SW 1271 (cell line): Measurements from ENCODE around the gene AIP.
A peak's percentile ranks its signal among the peaks of the same experiment; 100 is the strongest.
"Not testable (repeated sequence)": the region's sequence is repeated elsewhere in the genome, so short reads cannot be mapped to it uniquely, and the experiment has no call there.

Experiments used
- DNase-seq, 2 experiments: peaks; one replicate each; lab custom pipeline; 2025; lab: John Stamatoyannopoulos, UW

Gene AIP

DNA sequence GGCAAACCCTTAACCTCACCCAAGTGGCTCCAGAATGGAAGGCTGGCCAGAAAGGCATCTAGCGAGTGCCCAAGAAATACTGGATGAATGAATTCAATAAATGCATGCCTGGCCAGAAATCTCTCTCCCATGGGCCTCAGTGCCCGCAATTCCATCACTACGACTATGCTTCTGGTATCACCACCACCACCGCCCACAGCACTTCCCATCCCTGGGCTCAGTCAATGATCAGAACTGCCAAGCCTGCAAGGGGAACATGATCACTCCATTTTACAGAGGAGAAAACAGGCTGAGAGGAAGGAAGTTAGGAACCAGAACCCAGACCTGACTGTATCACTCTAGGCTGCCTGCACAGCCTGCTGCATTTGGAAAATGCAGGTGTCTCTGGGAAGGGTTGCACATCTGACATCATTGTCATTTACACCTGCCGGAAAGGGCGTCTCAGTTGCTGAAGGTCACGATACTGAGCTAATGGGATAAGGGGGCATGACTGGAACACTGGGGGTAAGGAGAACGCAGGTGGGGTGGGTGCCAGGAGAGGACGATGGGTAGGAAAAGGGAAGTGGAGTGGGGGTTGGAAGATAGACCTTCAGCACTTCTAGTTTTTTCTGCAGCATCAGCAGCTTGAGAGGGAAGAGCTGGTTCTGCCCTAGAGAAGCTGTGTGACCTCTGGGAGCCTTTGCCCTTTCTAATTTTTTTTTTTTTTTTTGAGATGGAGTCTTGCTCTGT is 33.5 kb upstream of the AIP start:
- DNase-seq = no peak

DNA sequence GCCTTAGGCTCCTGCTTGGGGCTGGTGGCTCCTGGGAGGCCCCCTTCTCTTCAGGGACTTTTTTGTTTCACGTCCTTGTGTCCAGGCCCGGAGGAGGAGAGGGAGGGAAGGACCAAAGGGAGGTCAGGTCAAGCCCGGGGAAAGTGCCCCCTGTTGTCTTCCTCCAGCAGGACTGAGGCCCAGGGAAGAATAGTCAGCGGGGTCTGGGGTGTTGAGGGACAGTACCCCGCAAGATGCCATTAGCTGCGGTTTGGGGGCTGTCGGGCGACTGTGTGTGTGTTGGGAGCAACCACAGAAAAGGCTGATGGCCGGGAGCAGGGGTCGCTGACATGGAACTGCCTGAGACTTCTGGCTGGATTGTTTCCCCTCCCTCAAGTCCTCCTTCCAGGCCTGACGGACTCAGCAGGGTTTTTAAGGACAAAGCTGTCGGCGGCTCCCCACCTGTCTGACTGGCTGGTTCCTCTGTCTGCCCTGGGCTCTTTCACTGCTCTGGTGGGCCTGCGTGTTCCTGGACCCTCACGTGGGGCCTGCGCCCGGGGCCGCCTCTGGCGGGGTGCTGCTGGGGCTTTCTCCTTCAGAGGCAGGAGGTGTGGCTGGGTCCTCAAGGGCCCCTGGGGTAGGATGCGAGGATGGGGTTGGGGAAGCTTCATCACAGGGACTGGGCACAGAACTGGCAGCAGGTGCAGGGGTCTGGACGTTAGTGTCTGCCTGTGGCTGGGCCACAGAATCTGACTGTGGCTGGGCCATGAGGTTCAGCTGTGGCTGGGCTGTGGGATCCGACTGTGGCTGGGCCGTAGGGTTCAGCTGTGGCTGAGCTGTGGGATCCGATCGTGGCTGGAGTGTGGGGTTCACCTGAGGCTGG is 31.8 kb upstream of the AIP start:
- no peak for DNase-seq

DNA sequence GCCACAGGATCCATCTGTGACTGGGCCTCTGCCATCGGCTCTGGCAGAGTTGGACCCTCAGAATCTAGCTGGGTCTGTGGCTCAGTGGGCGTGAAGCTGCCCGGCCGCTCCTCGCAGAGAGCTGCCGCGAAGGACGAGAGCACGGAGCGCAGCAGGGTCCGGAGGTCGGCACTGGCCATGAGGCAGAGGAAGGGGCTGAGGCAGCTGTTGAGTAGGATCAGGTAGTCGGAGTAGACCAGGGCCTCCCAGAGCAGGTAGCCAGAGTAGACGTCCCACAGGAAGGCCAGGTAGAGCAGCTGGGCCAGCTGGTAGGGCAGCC is 31.2 kb upstream of the AIP start:
- no peak for DNase-seq

DNA sequence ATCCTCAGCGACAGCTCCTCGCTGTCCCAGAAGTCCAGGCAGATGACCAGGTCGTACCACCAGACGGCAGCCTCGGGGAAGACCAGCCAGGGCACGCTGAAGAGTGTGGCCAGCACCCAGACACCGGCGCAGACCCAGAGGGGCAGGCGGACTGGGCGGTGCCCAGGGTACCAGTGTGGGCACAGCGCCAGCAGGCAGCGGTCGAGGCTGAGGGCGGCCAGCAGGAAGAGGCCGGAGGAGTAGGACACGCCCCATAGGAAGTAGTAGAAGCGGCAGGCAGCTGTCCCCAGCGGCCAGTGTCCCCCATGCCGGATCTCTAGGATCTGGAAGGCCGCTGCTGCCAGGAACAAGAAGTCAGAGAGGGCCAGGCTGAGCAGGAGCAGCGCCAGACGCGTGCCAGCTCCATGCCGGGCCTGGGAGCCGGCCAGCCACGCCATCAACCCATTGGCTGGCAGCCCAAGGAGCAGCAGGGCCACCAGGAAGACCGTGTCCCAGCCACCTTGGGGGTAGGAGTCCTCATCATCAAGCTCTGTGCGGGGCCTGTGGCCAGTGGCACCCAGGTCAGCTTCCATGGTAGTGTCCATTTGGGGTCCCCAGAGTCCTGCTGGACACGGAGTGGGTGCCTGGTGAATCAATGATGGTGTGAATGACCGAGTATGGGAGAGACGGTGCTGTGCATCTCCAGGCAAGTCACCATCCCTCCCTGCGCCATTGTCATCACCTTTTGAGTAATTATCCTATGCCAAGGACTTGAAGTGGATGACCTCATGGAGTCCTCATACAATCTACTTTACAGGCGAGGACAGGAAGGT is 30.5 kb upstream of the AIP start, which contains the start of gene GPR152:
TSS of gene GPR152 (minus strand) at position 589 of the 812 bp plus-strand sequence. CDS start at position 584, 5 bp downstream.
- no peak for DNase-seq

DNA sequence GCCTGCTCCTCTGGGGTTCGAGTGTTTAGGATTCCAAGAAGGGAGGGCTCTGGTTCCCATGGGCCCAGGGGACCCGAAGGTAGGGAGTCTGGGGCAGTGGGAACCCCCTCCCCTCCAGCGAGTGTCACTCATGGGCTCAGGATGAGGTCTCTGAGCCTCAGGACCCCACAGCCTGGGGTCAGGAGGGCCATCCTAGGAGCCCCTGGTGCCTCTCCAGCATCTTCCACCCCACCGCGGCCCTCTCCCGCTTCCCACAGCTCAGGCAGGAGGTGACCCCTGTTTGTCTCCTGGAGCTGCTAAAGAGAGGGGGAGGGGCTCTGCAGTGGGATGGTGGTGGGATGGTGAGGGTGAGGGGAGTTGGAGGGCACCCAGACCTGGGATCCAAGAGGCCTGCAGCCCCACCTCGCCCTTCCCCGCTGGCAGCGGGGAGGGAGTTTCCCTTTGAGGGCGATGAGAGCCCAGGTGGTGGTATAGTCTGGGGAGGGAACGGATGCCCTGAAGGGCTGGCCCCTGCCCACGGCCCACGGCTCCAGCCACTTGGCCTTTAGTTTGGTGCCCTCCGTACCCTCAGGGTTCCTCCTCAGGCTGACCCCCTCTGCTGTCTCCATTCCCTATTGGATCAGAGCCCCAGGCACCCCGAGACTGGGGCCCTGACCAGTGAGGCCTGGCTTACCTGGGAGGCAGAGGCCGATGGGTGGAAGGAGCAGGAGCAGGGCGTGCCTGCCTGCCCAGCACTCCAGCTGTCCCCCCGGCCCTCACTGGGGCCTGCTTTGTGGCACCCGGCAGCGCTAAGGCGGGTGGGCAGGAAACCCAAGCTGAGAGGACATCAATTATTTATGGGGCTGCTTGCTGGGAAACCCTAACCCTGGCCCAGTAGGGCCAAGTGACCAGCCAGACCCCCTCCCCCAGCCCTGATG is 28.8 kb upstream of the AIP start:
- no peak for DNase-seq

DNA sequence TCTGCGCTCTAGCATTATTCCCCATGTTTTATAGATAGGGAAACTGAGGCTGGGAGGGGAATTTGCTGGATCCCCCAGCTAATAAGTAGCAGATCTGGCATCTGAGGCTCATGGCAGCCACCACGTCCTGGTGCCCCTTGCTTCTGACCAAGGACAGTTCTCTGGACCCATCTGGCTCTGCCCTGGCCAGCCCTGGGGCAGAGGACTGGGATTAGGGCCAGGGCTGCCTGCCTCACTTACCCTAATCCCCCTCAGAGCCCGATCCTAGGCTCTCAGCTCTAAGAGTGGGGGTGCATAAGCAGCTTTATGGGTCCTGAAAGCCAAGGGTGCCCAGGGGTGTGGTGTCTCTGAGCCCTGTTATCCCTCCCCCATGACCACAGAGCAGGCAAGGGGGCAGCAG is 27.8 kb upstream of the AIP start, which contains the start of gene CABP4:
TSS of gene CABP4 (plus strand) at position 301 of the 400 bp plus-strand sequence. CDS start at position 371, 70 bp downstream.
- no peak for DNase-seq

DNA sequence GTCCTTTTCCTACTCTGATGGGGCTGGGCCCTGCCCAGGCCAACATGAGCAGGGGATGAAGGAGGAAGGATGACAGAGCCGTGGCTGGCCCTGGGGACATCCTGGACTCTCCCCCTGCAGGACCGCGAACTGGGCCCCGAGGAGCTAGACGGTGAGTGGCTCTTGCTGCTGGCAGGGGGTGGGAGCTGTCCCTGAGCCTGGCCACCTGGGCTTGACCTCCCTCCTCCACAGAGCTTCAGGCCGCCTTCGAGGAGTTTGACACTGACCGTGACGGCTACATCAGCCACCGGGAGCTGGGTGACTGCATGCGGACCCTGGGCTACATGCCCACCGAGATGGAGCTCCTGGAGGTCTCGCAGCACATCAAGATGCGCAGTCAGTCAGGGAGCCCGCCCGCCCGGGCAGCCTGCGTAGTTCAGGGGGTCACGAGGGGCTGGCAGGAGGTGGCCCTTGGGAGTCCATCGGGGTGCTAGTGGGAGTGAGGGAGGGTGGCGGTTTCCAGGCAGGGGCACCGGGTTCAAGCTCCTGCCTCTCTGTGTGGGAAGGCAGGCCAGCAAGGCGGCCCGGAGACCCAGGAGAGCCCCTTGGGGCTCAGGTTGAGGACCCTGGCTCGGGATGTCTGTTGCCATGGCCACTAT is 26.6 kb upstream of the AIP start:
- no peak for DNase-seq

DNA sequence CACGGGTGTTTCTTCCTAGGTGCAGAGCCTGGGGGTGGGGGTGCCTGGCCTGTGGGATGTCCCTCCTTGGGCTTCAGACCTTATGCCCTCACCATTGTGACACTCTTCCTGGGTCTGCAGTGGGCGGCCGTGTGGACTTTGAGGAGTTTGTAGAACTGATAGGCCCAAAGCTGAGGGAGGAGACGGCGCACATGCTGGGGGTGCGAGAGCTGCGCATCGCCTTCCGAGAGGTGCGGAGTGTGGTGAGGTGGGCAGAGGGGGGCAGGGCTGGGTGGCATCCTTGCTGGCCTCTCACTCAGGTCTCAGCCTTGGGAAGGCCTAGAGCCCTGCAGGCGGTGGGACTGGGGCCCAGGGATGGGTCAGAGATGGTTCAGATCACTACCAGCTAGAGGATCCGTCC is 25.4 kb upstream of the AIP start:
- no peak for DNase-seq

DNA sequence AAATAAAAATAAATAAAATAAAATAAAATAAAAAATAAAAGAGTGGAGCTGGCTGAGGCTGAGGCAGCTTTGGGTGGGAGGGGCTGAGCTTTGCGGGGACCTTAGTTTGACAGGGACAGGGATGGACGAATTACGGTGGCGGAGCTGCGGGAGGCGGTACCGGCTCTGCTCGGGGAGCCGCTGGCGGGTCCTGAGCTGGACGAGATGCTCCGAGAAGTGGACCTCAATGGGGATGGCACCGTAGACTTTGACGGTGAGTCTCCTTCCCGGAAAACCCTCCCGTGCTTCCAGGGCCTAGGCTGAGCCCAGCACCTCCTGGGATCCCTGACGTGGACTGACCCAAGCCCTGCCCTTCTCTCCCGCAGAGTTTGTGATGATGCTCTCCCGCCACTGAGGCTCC is 24.6 kb upstream of the AIP start:
- no peak for DNase-seq

DNA sequence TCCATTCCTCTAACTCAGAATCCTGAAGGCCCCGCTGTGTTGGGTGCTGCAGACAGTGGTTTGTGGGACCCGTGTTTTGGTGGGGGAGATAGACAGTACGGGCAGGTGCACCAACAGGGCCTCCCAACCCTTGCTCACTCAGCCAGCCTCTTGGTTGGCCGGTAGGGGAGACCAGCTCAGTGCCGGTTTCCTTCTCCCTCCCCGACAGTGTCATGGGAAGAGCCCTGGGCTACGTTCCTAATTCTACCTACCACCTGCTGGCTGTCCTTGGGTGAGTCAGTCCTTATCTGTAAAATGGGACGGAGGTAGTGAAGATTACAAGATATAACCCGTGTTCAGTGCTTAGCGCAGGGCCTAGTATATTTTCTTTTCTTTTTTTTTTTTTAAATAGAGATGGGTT is 19.6 kb upstream of the AIP start:
- no peak for DNase-seq

DNA sequence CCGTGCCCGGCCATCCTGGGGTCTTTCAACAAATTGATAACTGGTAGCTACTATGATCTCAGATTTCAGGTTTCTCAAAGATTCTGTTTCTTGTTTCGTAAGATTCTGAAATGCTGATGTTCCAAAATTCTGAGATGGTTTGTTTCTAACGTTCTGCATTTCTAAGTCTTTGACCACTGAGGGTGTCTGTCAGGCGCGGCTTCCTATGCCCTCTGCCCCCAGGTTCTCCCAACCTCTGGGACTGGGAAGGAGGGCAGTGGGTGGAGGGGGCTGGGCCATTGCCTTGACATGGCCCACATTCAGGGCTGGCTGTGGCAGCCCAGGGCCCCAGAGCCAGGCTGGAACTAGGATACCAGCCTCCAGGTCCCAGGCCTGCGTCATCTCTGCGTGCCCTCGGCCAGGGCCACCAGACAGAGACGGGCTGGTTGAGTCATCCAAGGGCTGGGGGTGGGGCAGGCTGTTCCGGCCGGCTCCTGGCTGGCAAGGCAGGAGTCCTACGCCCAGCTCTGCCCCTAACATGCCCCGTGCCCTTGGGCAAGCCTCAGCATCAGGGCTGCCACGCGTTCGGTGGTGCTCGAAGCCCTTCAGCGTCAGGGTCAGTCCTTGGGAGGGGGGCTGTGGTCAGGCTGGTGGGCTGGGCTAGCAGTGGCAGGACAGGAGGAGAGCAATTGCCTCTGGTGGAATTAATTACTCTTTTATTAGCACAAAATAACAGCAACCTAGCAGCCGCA is 19.0 kb upstream of the AIP start:
- peak; percentile 64 to 81 for DNase-seq

DNA sequence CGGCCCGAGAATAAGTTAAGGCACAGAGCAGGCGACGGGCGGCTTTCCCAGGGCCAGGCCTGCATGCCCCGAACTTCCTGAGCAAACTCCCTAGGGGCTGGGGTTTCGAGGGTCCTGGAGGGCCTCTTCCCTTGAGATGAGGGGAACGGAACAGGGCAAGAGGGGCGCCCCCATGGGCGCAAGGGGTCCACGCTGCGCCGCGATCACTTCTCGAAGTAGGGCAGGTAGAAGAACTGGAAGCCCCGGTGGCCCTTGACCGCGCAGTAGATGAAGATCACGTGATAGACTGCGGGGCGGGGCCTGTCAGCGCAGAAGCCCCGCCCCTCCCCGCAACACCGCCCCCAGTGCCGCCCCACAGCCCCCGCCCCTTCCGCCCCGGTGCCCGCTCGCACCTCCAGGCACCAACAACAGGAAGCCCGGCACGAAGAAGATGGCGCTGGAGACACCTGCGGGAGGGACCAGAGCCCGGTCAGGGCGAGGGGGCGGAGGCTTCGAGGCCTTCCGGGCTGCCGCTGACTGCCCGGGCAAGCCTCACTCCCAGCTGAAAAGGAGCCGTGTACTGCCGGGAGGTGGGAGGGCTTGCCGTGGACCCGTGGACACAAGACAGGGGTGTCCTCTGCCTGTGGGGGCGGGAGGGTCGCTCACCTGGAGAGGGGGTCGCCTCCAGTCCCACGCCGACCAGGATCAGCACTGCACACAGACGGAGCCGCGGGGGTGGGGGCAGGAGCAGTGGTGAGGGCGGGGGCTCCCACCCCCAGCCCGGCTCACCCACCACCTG is 18.2 kb upstream of the AIP start:
- DNase-seq = peak; percentile 85 to 89

DNA sequence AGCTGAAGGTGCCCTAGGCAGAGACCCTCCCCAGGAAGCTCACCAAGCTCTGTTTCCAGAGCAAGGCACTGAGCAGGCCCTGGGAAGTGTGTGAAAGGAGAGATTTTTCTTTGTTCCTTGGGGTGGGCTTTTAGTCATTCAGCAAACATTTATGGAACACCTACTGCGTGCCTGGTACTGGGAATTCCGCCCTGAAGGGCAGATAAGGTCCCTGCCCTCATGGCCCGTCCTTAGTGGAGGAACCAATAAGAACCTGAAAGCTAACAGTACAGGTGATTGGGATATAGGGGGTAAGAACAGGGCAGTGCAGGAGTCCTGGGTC is 17.7 kb upstream of the AIP start:
- DNase-seq = no peak

DNA sequence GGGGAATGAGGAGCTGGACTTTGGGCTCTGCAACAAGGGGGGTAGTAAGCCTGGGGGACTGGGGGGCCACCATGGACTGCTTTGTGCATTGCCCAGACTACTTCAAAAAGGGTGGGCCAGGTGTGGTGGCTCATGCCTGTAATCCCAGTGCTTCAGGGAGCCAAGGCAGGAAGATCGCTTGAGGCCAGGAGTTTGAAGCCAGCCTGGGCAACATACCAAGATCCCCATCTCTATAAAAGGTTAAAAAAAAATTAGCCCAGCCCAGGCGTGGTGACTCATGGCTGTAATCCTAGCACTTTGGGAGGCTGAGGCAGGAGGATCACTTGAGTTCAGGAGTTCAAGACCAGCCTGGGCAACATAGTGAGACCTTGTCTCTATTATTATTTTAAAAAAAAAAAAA is 17.3 kb upstream of the AIP start:
- not testable (repeated sequence) for DNase-seq

DNA sequence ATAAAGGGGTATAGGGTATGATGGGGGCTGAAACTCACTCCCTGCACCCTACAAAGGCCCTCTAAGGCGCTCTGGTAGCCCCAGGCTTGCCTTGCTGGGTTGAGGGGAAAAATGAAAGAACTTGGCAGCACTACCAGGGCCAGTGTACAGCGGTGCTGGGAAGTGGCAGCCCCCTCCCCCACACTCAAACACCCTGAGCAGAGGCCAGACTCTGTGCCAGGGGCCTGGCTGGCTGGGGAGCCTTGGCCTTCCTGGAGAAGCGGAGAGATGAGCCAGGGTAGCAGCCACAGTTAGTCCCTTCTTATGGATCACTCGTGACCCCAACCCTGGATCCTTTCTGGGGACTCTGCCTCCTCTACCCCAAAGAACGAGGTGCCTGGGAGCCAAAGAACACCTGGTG is 16.5 kb upstream of the AIP start:
- DNase-seq = no peak

DNA sequence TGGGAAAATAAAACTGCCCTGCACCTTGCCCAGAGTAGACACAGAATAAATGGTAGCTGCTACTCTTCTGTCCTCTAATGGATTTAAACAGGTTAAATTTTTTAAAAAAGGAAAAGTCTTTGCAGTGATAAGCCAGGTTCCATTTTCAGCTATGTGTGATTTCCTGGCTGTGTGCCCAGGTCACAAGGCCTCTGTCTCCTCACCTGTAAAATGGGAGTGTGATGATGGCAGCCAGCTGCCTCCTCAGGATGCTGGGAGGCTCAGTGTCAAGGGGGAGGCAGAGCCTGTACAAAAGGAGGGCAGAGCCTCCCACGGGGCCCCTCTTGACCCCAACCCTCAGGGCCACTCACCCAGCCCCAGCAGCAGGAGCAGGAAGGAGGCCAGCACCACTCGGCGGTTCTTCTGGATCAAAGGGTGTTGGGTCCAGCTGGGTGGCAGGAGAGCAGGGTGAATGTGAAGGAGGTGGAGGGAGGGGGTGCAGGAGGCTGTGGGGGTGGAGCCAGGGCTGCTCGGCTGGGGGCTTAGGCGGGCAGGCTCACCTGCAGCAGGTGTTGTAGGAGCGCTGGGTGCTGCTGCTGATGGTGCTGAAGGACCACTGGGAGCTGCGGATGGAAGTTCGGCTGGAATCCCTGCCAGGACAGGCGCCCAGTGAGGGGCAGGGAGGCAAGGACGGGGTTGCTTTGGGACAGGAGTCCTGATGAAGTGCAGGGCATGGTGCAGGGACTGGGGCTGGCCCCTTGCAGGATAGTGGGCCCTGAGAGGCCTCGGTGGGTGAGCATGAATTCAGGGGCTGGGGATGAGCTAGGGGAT is 15.7 kb upstream of the AIP start:
- no peak for DNase-seq

DNA sequence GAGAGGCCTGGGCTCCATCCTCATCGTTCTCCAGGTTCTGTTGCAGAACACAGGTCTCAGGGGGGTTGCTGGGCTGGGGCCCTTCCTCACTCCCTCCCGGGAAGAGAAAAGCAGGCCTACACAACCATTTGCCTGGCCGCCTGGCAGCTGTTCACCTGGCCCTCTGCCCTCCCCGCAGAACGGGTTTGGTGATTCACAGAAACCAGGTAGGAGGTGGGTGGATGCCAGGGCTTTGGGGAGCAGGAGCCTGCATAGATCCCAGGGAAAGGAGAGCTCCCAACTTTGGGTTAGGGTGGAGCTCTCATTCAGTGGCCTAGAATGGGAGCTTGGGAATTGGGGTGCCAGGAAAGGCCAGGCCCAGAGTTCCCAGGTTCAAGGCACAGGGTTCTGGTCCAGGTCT is 14.8 kb upstream of the AIP start:
- DNase-seq = no peak

DNA sequence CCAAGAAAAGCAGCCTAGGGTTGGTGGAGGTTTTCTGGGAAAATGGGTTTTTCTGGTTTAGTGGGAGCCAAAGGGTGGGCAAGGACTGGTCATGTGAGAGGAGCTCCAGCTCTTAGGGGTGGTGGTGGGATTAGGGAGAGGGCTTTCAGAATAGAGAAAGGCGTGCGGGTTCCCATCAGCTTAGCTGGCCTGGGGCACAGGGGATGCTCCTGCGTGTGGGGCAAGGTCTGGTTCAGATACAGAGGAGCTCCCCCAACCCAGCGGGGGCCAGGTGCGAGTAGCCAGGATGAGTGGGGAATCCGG is 14.4 kb upstream of the AIP start:
- no peak for DNase-seq
